HCT116 (cell line): ENCODE results near the gene FHIT. TPM values are rescaled to one million over a fixed set of nuclear protein-coding genes. Genes with fewer than 3 reads are reported as not detected.

Experiments used
- ATAC-seq: fragments of 200-7000 bp; cut with Tn5 transposase; 2 replicates; pipeline ENCODE4 v1.9.1; 2020; ENCODE audit warnings: mild to moderate bottlenecking, moderate library complexity
- BruUV-seq: library from RNA; stranded (reverse); fragments of 400-500 nt; replicated peaks from 2 replicates; lab custom pipeline; 2021; lab: Mats Ljungman, UMichigan
- CTCF ChIA-PET: fragments of 300-600 bp; sonication (Branson Sonifier 250); formaldehyde crosslinking; loops from one replicate; lab custom pipeline; 2021; ENCODE audit warnings: antibody characterized with exemption; lab: Charles Lee
- POLR2A ChIA-PET: fragments of 300-600, 350-600 bp; sonication (Branson Sonifier 250); formaldehyde crosslinking; loops from one replicate; lab custom pipeline; 2021; ENCODE audit warnings: antibody characterized with exemption; lab: Charles Lee
- RAD21 ChIA-PET, 2 experiments: fragments of 300-600 bp; sonication (Branson Sonifier 250); formaldehyde crosslinking; loops; one replicate each; lab custom pipeline; 2023; ENCODE audit warnings: low total read pairs in 2 of 2; ENCODE audit not compliant: uncharacterized antibody in 2 of 2, unreplicated experiment in 2 of 2, low non-redundant PET in 1 of 2; lab: Charles Lee
- DNase-seq: peaks from one replicate; pipeline ENCODE4 v3.0.0-alpha.2; 2010; ENCODE audit warnings: low read depth, low spot score
- H2AFZ ChIP-seq: fragments of 200-600 bp; shearing (Covaris generic), sonication (generic); 2 replicates; pipeline ENCODE4 v1.6.1; 2017; ENCODE audit warnings: low read depth, mixed run types, mixed read lengths, antibody characterized with exemption, low read length; ENCODE audit not compliant: poor library complexity, severe bottlenecking
- H3K27ac ChIP-seq: 2 replicates; pipeline ENCODE4 v1.5.1; 2012; ENCODE audit warnings: low read depth, low read length
- H3K27me3 ChIP-seq: fragments of 200-600 bp; sonication (generic); 2 replicates; pipeline ENCODE4 v1.6.1; 2016; ENCODE audit warnings: mixed run types, low read length, mixed read lengths; ENCODE audit not compliant: insufficient read depth
- H3K36me3 ChIP-seq, 2 experiments: fragments of 200-500 bp in 1 of 2; fragments of 200-600 bp in 1 of 2; sonication (Bioruptor generic) in 1 of 2; sonication (generic) in 1 of 2; 2 replicates each; pipeline versions ENCODE4 v1.5.1 to v1.6.1; 2014 to 2016; ENCODE audit warnings: low read length in 2 of 2, inconsistent platforms in 1 of 2, mixed read lengths in 1 of 2, mixed run types in 1 of 2; ENCODE audit not compliant: insufficient read depth in 2 of 2, control insufficient read depth in 1 of 2
- H3K4me1 ChIP-seq, 2 experiments: fragments of 200-600 bp in 1 of 2; sonication (generic) in 1 of 2; 2 replicates each; pipeline versions ENCODE4 v1.5.1 to v1.6.1; 2012 to 2017; ENCODE audit warnings: low read length in 2 of 2, inconsistent platforms in 1 of 2, mild to moderate bottlenecking in 1 of 2, mixed read lengths in 1 of 2, mixed run types in 1 of 2, moderate library complexity in 1 of 2; ENCODE audit not compliant: insufficient read depth in 2 of 2, control insufficient read depth in 1 of 2
- H3K4me2 ChIP-seq: fragments of 200-600 bp; sonication (generic); 2 replicates; pipeline ENCODE4 v1.6.1; 2017; ENCODE audit warnings: mixed run types, low read length, mixed read lengths
- H3K4me3 ChIP-seq, 2 experiments: fragments of 200-600 bp in 1 of 2; sonication (generic) in 1 of 2; replicated peaks in 1 of 2; 2 replicates each; pipeline ENCODE4 v1.5.1; 2011 to 2016; ENCODE audit warnings: low read length in 2 of 2, control low read depth in 1 of 2, low read depth in 1 of 2, mild to moderate bottlenecking in 1 of 2, mixed read lengths in 1 of 2, mixed run types in 1 of 2
- H3K79me2 ChIP-seq: fragments of 200-600 bp; sonication (generic); 2 replicates; pipeline ENCODE4 v1.6.1; 2017; ENCODE audit warnings: mild to moderate bottlenecking, mixed run types, low read length, moderate library complexity, mixed read lengths; ENCODE audit not compliant: insufficient read depth
- H3K9ac ChIP-seq: fragments of 200-600 bp; sonication (generic); 2 replicates; pipeline ENCODE4 v1.6.1; 2016; ENCODE audit warnings: low read length, mixed read lengths
- H3K9me2 ChIP-seq: fragments of 200-600 bp; sonication (generic), shearing (Covaris generic); 2 replicates; pipeline ENCODE4 v1.6.1; 2017; ENCODE audit warnings: mixed run types, mild to moderate bottlenecking, moderate library complexity; ENCODE audit not compliant: insufficient read depth
- H3K9me3 ChIP-seq, 2 experiments: fragments of 200-500 bp in 1 of 2; fragments of 200-600 bp in 1 of 2; sonication (Bioruptor generic) in 1 of 2; sonication (generic) in 1 of 2; 2 replicates each; pipeline ENCODE4 v1.6.1; 2014 to 2017; ENCODE audit warnings: low read length in 2 of 2, mixed read lengths in 2 of 2, inconsistent platforms in 1 of 2, low read depth in 1 of 2, mild to moderate bottlenecking in 1 of 2, mixed run types in 1 of 2, moderate library complexity in 1 of 2; ENCODE audit not compliant: control insufficient read depth in 1 of 2, insufficient read depth in 1 of 2
- H4K20me1 ChIP-seq: fragments of 200-600 bp; sonication (generic), shearing (Covaris generic); 2 replicates; pipeline ENCODE4 v1.6.1; 2017; ENCODE audit warnings: mixed run types, mild to moderate bottlenecking, moderate library complexity; ENCODE audit not compliant: insufficient read depth
- CBX3 ChIP-seq: IDR thresholded peaks from 2 replicates; pipeline ENCODE4 v1.6.1; 2012; ENCODE audit warnings: low read depth
- CEBPB ChIP-seq: IDR thresholded peaks from 2 replicates; pipeline ENCODE4 v1.6.1; 2012; ENCODE audit warnings: low read depth
- FOSL1 ChIP-seq: IDR thresholded peaks from 2 replicates; pipeline ENCODE4 v1.6.1; 2012; ENCODE audit warnings: low read depth
- RAD21 ChIP-seq: IDR thresholded peaks from 2 replicates; pipeline ENCODE4 v1.6.1; 2012; ENCODE audit warnings: low read depth, mild to moderate bottlenecking
- TCF7L2 ChIP-seq: IDR thresholded peaks from 2 replicates; pipeline ENCODE4 v1.7.0; 2011; ENCODE audit warnings: borderline replicate concordance, inconsistent platforms; ENCODE audit not compliant: insufficient read depth, insufficient read length; ENCODE audit errors: extremely low read depth
- ZFX ChIP-seq: fragments of 450-650 bp; IDR thresholded peaks from 2 replicates; pipeline ENCODE4 v1.6.1; 2017
- ZNF274 ChIP-seq: fragments of 200-500 bp; sonication (Bioruptor generic); IDR thresholded peaks from 2 replicates; pipeline ENCODE4 v1.6.1; 2014; ENCODE audit warnings: mild to moderate bottlenecking, low read depth, low read length, inconsistent platforms
- intact Hi-C: fragments of 100-400 bp; cut with micrococcal nuclease; formaldehyde crosslinking; loops from 2 replicates; pipeline ENCODE4 v1.10.0; 2022
- total RNA-seq: library from RNA; stranded (reverse); gene quantifications from one replicate; pipeline ENCODE4 v1.2.1, GENCODE V29; 2021; ENCODE audit not compliant: unreplicated experiment
- TF ChIP-seq, protein P1 (sequence below): IDR thresholded peaks from 2 replicates; pipeline ENCODE4 v1.6.1; 2012; ENCODE audit warnings: low read depth

The FHIT gene
- total RNA-seq, 1 experiment from 2014 or later, result 20.1 TPM

DNA sequence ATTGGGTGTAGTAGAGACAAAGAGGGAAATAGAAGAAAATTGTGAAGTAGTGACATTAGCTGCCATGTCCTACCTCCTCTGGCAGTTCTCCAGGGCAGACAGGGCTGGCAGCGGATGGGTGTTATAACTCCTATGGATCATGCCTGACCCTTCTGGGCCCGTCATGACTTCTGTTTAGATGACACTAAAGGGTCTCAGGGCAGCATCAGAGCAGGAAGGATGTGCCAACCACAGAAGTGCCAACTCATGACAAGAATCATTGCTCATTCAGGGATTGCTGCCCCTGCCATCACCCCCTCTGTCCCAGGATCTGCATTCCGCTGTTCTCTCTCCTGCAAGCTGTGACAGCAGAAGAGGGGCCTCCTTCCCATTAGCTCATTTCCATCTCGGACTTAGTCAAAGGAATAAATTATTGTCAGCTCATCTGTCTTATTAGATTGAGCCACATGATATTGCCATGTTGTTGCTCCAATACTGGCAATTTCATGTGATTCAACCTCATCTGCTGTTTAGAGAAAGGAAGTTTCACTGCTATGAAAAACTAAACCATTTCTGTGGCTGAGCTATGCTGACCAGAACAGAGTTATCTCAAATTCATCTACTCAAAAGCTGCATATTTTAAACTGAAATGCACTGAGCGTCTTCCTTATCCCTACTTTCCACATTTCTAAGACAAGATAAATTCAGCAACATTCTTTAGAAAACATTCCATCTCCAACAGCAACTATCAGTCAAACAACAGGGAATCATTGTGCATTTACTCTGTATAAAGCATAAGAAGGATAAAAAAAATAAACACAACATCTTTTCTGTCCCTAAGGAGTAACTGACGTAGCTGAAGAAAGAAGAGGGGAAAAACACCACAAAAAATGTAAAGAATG, 271.6 kb downstream of the FHIT start:
- intact Hi-C loops, result no loop called here
- TF ChIP-seq ZNF274, result no peak
- TF ChIP-seq CEBPB, result no peak
- TF ChIP-seq CBX3, result no peak
- no peak for TF ChIP-seq ZFX
- no peak for TF ChIP-seq TCF7L2
- TF ChIP-seq FOSL1, result no peak
- TF ChIP-seq, protein P1, sequence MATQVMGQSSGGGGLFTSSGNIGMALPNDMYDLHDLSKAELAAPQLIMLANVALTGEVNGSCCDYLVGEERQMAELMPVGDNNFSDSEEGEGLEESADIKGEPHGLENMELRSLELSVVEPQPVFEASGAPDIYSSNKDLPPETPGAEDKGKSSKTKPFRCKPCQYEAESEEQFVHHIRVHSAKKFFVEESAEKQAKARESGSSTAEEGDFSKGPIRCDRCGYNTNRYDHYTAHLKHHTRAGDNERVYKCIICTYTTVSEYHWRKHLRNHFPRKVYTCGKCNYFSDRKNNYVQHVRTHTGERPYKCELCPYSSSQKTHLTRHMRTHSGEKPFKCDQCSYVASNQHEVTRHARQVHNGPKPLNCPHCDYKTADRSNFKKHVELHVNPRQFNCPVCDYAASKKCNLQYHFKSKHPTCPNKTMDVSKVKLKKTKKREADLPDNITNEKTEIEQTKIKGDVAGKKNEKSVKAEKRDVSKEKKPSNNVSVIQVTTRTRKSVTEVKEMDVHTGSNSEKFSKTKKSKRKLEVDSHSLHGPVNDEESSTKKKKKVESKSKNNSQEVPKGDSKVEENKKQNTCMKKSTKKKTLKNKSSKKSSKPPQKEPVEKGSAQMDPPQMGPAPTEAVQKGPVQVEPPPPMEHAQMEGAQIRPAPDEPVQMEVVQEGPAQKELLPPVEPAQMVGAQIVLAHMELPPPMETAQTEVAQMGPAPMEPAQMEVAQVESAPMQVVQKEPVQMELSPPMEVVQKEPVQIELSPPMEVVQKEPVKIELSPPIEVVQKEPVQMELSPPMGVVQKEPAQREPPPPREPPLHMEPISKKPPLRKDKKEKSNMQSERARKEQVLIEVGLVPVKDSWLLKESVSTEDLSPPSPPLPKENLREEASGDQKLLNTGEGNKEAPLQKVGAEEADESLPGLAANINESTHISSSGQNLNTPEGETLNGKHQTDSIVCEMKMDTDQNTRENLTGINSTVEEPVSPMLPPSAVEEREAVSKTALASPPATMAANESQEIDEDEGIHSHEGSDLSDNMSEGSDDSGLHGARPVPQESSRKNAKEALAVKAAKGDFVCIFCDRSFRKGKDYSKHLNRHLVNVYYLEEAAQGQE, result no peak
- TF ChIP-seq RAD21, result no peak

More for the DNA sequence above, 271.6 kb downstream of the FHIT start:
- H3K9ac ChIP-seq, result no peak overlapping the region
- no peak overlapping the region for H3K4me2 ChIP-seq
- no peaks in the 10 kb centered on the region for H3K4me1 ChIP-seq
- BruUV-seq, result no TSS peak
- CTCF ChIA-PET, result no interaction called here
- no peaks in the 10 kb centered on the region for H3K79me2 ChIP-seq
- no peaks in the 10 kb centered on the region for H3K9me2 ChIP-seq
- POLR2A ChIA-PET, result no interaction called here
- no peaks in the 10 kb centered on the region for H3K9me3 ChIP-seq
- no peak overlapping the region for H2AFZ ChIP-seq
- no peak overlapping the region for H3K4me3 ChIP-seq
- H4K20me1 ChIP-seq, result no peaks in the 10 kb centered on the region
- ATAC-seq, result no peak
- H3K27me3 ChIP-seq, result no peaks in the 10 kb centered on the region
- no peak overlapping the region for H3K27ac ChIP-seq
- no peaks in the 10 kb centered on the region for H3K36me3 ChIP-seq
- RAD21 ChIA-PET, result no interaction called here
- DNase-seq, result no peak
